Activated CD4-positive, alpha-beta T cell treated with anti-CD3 and anti-CD28 coated beads for 1 hour (primary cell): ENCODE data around the gene MAGEB6B.
"Not testable (repeated sequence)": the region's sequence is repeated elsewhere in the genome, so short reads cannot be mapped to it uniquely, and the experiment has no call there.

Experiments used
- DNase-seq: peaks from one replicate; pipeline ENCODE4 v3.0.0-alpha.2; 2020

Gene MAGEB6B, protein sequence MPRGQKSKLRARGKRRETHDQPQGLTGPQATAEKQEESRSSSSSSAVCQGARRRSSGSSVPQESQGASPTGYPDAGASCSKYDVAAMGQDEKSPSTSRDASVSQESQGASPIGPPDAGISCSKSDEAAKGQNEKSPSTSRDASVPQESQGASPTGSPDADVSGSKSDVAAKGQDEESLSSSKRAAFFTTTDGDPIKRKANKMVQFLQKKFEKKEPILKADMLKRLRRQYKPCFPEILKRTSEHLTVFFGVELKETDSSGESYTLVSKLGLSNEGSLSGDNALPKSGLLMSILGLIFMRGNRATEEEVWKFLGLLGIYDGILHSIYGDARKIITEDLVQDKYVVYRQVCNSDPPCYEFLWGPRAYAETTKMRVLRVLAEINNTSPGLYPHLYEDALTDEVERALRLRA

DNA sequence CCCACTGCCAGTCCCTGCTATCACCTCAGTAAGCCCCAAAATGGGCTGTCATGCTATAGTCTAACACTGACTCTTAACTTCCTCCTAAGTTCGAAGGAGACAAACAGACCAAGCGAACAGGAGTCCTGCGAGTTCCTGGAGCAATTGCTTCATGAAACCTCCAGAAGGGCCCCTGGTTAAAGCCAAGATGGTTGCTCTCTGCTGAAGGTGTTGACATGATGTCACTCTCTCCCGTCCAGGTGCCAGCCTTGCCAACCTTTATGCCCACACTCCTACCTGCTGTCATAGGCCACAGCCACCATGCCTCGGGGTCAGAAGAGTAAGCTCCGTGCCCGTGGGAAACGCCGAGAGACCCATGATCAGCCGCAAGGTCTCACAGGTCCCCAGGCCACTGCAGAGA lies at the start of gene MAGEB6B:
Gene MAGEB6B (plus strand): TSS at position 301 of the 400 bp plus-strand sequence. CDS start 0 bp downstream, at position 301.
- no peak for DNase-seq

DNA sequence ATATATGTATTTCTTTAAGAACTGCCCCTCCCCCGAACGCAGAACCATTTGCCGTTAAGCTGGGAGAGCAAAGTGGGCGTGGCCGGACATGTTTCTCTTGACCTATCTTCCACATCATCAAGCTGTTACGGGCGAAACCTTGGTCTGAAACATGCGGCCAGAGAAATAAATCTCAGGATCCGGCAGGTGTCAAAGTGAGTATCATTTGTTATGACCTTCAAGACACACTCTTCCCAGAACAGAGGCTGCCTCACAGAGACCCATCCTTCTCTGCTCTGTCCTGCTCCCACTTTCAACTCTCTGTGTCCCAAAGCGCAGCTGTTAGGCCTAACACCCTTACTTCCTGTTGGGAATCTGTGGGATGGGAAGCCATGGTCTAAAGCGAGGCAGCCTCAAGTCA lies 22.1 kb upstream of the MAGEB6B start, which contains the start of gene MAGEB18:
Gene MAGEB18 (plus strand): TSS at position 70 of the 400 bp plus-strand sequence. CDS start 643 bp downstream, outside the sequence.
- DNase-seq = no peak

DNA sequence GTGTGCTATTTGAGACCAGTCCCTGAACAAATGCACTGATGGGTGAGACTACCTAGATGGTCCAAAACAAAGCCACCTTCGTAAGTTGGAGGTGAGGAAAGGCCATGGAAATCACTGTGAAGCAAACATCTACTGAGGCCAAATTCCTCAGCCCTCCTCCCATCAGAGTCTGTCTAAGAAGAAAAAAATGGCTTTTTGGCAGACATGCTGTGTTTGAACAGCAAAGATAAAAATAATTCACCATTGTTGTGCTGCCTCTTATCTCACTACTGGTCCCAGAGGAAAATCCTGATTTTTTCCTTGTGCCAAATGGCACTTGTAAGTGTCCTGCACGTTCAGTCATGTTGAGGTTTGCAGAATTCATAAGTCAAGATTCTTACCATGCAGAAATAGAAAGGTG lies 14.4 kb upstream of the MAGEB6B start:
- DNase-seq = no peak

DNA sequence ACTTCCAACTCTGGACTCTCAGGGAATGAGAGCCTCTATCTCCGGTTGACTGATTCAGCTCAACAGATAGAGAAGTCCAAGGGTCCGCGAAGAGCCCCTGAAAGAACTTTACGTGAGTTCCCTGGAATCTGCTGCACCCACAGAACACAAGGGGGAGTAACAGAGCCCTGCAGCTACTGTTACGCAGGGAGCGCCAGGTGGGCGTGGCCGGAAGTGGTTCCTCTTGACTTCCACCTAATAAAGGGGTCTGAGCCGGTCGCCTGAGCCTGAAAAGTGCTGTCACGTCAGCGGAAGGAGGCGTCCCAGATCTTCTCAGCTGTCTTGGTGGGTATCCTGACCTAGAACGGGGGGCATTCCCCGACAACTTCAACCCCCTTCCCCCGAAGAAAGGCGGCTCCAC lies 31.8 kb downstream of the MAGEB6B start, which contains the start of gene MAGEB6:
Gene MAGEB6 (plus strand): TSS at position 237 of the 400 bp plus-strand sequence. CDS start 1,407 bp downstream, outside the sequence.
- DNase-seq = no peak

DNA sequence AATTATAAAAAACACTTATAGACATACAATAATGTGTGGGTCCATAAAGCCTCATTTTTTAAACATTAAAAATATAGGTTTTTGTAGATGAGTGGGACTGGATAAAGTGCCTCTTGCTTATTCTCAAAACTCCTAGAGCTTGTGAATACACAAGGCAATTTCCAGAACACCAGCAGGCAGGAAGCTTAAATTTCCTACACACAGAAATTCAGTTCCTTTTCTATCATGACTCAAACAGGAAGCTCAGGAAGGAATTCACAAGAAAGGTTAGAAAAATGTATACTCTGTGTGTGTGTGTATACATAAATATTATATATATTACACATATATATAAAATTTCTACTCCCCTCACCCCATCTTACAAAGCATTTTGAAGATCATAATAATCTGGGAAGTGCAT lies 43.2 kb downstream of the MAGEB6B start:
- DNase-seq = no peak

DNA sequence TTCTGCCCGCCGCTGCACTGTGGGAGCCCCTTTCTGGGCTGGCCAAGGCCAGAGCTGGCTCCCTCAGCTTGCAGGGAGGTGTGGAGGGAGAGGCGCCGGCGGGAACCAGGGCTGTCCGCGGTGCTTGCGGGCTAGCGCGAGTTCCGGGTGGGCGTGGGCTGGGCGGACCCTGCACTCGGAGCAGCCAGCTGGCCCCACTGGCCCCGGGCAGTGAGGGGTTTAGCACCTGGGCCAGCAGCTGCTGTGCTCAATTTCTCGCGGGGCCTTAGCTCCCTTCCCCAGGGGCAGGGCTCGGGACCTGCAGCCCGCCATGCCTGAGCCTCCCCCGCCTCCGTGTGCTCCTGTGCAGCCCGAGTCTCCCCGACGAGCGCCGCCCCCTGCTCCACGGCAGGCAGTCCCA lies 44.3 kb downstream of the MAGEB6B start:
- DNase-seq = not testable (repeated sequence)

DNA sequence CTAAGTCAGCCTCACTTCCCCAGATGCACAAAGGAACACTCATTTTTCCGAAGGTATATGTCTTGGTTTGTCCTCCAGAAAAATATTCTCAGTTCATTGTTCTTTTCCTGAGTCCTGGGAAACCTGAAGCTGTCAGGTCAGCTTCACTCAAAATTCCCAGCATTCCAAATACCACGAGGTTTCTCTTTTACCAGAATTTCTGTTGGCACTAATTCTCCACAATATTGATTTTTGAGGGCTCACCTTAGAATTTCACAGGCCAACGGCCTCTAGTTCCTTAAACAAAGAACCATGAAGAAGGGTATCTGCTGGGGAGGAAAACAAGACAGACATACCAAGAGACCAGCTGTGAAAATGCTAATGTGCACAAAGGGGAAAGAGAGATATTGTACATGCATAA lies 47.6 kb downstream of the MAGEB6B start:
- no peak for DNase-seq
